Measurements from ENCODE around the gene SARS1.
"Not testable (repeated sequence)": the region's sequence is repeated elsewhere in the genome, so short reads cannot be mapped to it uniquely, and the experiment has no call there.

The SARS1 gene

GRCh38 chr1:109213824-109214693 lies at the start of gene SARS1:
Gene SARS1, plus strand, starts transcription at chr1:109213918. Its CDS starts 75 bp downstream, at chr1:109213993.
- FAIRE-seq = no peak

GRCh38 chr1:109164538-109164937 lies 49.2 kb upstream of the SARS1 start:
- FAIRE-seq = no peak

DNA sequence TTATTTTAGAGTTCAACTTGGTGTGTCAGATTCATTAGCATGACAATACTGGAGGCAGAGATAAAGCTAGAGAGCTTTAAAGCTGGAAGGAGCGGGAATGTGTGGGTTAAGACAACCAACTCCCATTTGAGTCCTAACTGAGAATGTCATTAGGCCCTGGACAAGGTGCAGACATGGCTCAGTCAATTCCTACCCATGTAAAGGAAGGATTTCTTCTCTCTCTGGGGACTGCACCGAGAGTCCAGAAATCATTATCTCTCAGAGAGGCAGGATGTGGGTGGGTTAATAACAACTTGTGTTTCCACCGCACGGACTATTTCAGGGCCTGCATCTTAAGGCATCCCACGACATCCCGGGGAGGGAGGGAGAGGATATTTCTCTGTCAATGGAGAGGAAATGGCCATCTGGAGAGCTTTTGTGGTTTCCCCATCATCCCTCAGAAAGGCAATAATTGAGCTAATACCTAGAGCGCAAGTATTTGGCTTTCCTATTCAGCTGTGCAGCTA lies 46.7 kb upstream of the SARS1 start:
- no peak for FAIRE-seq

DNA sequence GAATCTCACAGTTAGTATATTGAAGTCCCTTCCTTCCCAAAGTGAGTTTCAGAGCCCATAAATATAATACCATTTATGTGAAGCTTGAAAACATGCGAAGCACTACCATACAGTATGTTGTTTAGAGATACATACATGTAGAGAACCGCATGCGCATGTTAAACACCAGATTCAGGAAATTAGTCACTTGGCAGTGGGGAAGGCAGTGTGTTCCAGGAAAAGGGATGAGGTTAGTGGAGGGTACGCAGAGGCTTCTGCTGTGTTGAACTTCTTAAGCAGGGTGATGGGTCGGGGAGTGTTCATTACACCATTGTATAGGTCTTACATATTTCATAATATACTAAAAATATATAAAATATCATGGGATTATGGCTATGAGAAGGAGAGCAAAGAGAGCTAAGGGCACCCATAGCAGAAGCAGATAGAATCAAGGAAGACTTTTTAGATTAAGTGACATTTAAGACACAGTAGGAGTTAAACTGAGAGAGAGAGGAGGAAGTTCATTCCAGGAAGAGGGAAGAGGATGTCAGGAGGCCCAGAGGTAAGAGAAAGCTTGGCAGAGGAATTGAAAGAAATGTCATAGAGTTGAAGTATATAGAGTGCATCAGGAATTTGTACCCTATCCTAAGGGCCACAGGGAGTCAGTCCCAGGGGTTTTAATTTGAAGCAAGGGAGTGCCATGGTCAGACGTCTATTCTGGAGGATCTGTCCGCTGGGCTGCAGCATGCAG lies 43.5 kb upstream of the SARS1 start:
- no peak for FAIRE-seq

DNA sequence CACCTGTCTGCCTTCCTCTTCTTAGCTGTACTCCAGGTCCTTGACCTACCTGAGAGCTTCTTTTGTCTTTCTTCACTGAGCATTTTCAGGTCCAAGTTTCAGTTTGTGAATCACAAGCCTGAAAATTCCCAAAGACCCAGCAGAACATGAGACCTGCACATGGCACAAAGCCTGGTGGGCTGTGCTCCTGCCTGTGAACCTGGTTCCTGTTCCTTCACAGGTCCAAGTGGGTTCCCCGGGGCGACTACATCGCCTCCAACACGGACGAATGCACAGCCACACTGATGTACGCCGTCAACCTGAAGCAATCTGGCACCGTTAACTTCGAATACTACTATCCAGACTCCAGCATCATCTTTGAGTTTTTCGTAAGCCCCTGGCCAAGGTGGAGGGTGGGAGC lies 42.1 kb upstream of the SARS1 start:
- no peak for FAIRE-seq

DNA sequence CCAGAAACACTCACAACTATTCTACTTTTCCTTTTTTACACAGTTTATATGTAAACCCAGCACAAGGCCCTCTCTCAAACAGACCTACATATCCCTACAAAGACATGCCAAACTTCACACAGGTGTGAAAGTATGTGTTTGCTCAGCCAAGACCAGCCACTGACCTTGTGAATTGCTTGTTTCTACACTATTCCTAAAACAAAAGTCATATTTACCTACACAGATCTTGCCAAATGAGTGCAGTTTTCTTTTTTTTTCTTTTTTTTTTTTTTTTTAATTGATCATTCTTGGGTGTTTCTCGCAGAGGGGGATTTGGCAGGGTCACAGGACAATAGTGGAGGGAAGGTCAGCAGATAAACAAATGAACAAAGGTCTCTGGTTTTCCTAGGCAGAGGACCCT lies 37.4 kb upstream of the SARS1 start:
- not testable (repeated sequence) for FAIRE-seq

DNA sequence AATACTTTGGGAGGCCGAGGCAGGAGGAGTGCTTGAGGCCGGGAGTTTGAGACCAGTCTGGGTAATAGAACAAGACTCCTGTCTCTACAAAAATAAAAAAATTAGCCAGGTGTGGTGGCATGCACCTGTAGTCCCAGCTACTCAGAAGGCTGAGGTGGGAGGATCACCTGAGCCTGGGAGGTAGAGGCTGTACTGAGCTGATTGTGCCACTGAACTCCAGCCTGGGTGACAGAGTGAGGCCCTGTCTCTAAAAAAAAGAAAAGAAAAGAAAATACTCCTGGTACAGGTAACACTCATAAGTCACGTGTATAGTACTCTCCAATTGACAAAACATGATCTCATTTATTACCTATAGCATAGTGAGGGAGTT lies 33.0 kb upstream of the SARS1 start:
- not testable (repeated sequence) for FAIRE-seq

DNA sequence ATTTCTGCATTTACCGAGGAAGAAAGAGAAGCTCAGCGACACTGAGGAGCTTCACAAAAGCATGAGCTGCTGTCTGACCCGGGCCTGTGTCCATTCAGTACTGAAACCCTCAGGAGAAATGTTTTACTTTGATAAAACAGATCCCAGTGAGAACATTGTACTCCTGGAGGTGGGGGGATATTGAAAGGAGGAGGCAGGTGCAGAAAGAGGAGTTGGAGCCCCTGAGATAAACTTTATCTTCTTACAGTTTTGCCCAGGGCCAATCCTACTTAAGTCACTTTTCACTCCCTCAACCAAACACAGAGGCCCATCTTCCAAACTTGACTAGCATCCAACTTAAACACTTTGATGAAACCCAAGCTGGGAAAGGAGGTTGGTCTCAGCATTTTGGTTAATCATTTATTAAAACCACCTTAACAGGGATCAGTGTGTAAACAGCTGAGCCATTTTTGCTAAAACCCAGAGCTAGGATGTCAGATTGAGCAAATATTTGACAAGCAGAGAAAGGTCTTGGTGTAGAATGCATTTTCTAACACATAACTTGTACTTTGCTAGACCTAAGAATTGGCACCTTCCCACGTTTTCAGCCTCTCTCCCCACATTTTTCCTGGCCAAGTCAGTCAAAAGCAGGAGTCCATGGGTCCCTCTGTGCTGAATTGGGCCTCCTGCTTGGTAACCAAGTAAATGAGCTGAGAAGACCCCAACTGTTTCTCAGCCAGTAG lies 32.5 kb upstream of the SARS1 start:
- FAIRE-seq = no peak

- no peak for FAIRE-seq
These were observed 31.9 kb upstream of the SARS1 start for GRCh38 chr1:109181807-109182163.

GRCh38 chr1:109183058-109183738 lies 30.5 kb upstream of the SARS1 start:
- FAIRE-seq = no peak

- FAIRE-seq = no peak
These were observed 29.0 kb upstream of the SARS1 start for GRCh38 chr1:109184687-109185086.

GRCh38 chr1:109185357-109185756 lies 28.4 kb upstream of the SARS1 start:
- no peak for FAIRE-seq

GRCh38 chr1:109185990-109186732 lies 27.6 kb upstream of the SARS1 start:
- no peak for FAIRE-seq

- FAIRE-seq = no peak
These were observed 27.0 kb upstream of the SARS1 start for GRCh38 chr1:109186733-109187086.

DNA sequence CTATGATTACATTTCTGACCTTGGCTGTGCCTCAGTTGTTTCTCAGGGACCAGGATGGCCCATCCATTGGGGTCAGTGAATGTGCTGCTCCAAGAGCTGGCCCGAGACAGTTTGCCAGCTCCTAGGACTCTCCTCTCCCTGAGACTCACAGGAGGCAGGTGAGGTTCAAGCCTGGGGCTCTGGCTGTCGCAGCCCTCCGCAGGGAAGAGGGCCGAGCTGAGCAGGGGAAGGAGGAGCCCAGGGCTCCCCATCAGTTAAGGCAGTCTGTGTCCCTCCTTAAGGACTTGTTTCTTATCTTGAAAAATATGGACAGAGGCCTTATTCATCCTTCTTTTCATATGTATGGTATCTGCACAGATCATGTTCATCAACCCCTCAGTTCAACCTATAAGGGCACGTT lies 26.6 kb upstream of the SARS1 start:
- no peak for FAIRE-seq

DNA sequence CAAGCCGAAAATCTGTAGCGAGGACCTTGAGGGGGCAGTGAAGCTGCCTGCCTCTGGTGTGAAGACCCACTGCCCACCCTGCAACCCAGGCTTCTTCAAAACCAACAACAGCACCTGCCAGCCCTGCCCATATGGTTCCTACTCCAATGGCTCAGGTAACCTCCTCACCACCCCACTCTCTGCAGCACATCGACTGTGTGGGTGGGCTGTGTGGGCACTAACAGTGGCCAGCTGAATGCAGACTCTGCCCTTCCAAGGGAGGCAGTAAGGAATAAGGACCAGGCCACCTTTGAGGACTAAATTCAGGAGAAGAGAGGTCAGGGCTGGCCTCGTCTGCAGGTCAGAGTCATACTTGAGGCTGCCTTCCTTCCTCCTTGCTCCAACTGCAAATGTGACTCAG lies 25.5 kb upstream of the SARS1 start:
- FAIRE-seq = no peak

DNA sequence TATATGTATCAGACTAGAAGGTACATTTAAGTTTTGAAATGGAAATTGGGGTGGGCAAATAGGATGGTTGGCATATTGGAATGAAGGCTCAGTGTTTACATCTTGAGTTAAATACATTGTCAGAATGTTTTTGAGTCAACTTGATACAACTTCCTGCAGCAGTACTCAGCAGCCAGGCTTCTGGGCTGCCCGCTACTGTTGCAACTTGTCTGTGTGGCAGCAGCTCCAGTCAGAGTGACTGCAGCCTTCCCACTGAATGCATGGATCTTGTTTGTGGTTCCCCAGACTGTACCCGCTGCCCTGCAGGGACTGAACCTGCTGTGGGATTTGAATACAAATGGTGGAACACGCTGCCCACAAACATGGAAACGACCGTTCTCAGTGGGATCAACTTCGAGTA lies 24.9 kb upstream of the SARS1 start:
- no peak for FAIRE-seq

DNA sequence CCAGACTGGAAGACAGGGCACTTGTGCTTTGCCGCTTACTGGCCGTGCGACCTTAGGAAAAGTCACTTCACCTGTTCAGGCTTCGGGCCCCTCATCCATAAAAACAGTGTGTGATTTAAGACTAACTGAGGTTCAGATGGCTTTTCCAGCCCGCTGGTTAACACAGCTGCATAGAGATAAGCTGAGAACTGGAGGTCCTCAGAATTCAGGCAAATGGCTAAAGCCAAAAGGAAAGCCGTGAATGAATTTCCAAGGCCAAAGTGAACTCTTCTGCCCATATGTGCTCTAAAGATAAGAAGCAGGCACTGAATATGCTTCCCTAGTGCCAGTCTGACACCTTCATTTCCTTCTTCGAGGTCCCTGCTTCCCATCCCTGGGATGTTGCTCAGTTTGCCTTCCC lies 23.5 kb upstream of the SARS1 start:
- FAIRE-seq = no peak

DNA sequence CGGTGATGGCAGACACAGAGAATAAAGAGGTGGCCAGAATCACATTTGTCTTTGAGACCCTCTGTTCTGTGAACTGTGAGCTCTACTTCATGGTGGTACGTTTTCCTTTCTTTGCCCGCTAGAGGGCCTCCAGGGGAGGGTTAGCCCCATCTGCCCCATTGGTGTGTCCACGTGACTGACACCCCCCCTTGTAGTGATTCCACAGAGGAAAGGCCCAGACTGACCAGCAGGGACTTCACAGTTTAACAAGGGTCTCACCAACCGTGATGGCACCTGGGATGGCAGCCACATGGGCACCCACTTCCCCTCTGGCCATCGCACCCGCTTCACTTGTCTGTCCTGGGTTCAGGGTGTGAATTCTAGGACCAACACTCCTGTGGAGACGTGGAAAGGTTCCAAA lies 22.3 kb upstream of the SARS1 start:
- no peak for FAIRE-seq

GRCh38 chr1:109191891-109192290 lies 21.8 kb upstream of the SARS1 start:
- FAIRE-seq = no peak

- no peak for FAIRE-seq
These were observed 21.3 kb upstream of the SARS1 start for GRCh38 chr1:109192433-109192832.
